ENCODE results near the gene SDK2.

SDK2 gene

GRCh38 chr17:73469311-73469710, 174.9 kb downstream of the SDK2 start:
- no peak for DNase-seq (ENCODE audit: low read depth)
- H3K4me3 ChIP-seq (ENCODE audit: low read length) = no peak overlapping the region
- TF ChIP-seq CTCF (conservative IDR thresholded peaks at IDR 0.05; ENCODE audit: low read length) = no peak

GRCh38 chr17:73468221-73468620, 176.0 kb downstream of the SDK2 start:
- no peak for TF ChIP-seq CTCF (conservative IDR thresholded peaks at IDR 0.05; ENCODE audit: low read length)
- no peak for DNase-seq (ENCODE audit: low read depth)
- no peak overlapping the region for H3K4me3 ChIP-seq (ENCODE audit: low read length)

GRCh38 chr17:73467651-73468050, 176.6 kb downstream of the SDK2 start:
- no peak overlapping the region for H3K4me3 ChIP-seq (ENCODE audit: low read length)
- DNase-seq (ENCODE audit: low read depth) = no peak
- TF ChIP-seq CTCF (conservative IDR thresholded peaks at IDR 0.05; ENCODE audit: low read length) = no peak

- TF ChIP-seq CTCF (conservative IDR thresholded peaks at IDR 0.05; ENCODE audit: low read length) = no peak
- no peak for DNase-seq (ENCODE audit: low read depth)
- H3K4me3 ChIP-seq (ENCODE audit: low read length) = no peak overlapping the region
Measured at GRCh38 chr17:73466704-73467433, 177.4 kb downstream of the SDK2 start.

- no peak overlapping the region for H3K4me3 ChIP-seq (ENCODE audit: low read length)
- no peak for DNase-seq (ENCODE audit: low read depth)
- no peak for TF ChIP-seq CTCF (conservative IDR thresholded peaks at IDR 0.05; ENCODE audit: low read length)
Measured at GRCh38 chr17:73465953-73466230, 178.4 kb downstream of the SDK2 start.

GRCh38 chr17:73465130-73465952, 178.9 kb downstream of the SDK2 start:
- H3K4me3 ChIP-seq (ENCODE audit: low read length) = no peak overlapping the region
- no peak for TF ChIP-seq CTCF (conservative IDR thresholded peaks at IDR 0.05; ENCODE audit: low read length)
- DNase-seq (ENCODE audit: low read depth) = no peak

- TF ChIP-seq CTCF (conservative IDR thresholded peaks at IDR 0.05; ENCODE audit: low read length) = no peak
- DNase-seq (ENCODE audit: low read depth) = no peak
- no peak overlapping the region for H3K4me3 ChIP-seq (ENCODE audit: low read length)
Measured at GRCh38 chr17:73464447-73464846, 179.8 kb downstream of the SDK2 start.
